Loucy (cell line): ENCODE data around the gene FOXP1.

Experiments
- H2AFZ ChIP-seq: fragments of 200-600 bp; sonication (generic); 2 replicates; pipeline ENCODE4 v1.6.0; 2016; ENCODE audit warnings: antibody characterized with exemption, mild to moderate bottlenecking, low read length, moderate library complexity
- H3F3A ChIP-seq: fragments of 200-600 bp; 2 replicates; pipeline ENCODE4 v1.6.0; 2016; ENCODE audit warnings: antibody characterized with exemption, low read depth, mild to moderate bottlenecking
- H3K27me3 ChIP-seq: fragments of 200-600 bp; sonication (generic); 2 replicates; pipeline ENCODE4 v1.6.1; 2014; ENCODE audit warnings: low read length, mild to moderate bottlenecking; ENCODE audit not compliant: insufficient read depth, poor library complexity, severe bottlenecking
- H3K36me3 ChIP-seq: fragments of 200-600 bp; sonication (generic); 2 replicates; pipeline ENCODE4 v1.6.1; 2016; ENCODE audit warnings: low read length; ENCODE audit not compliant: insufficient read depth
- H3K4me1 ChIP-seq: fragments of 200-600 bp; sonication (generic); 2 replicates; pipeline ENCODE4 v1.5.1; 2014; ENCODE audit warnings: low read length, mild to moderate bottlenecking; ENCODE audit not compliant: insufficient read depth, poor library complexity, severe bottlenecking
- H3K4me2 ChIP-seq: fragments of 200-600 bp; sonication (generic); 2 replicates; pipeline ENCODE4 v1.6.0; 2014; ENCODE audit warnings: antibody characterized with exemption, low read length, low read depth, mild to moderate bottlenecking; ENCODE audit not compliant: poor library complexity, severe bottlenecking
- H3K4me3 ChIP-seq: fragments of 200-600 bp; sonication (generic); 2 replicates; pipeline ENCODE4 v1.5.1; 2014; ENCODE audit warnings: low read length, mild to moderate bottlenecking, mixed read lengths; ENCODE audit not compliant: poor library complexity, severe bottlenecking
- H3K79me2 ChIP-seq: fragments of 200-600 bp; sonication (generic); 2 replicates; pipeline ENCODE4 v1.6.1; 2014; ENCODE audit warnings: low read length; ENCODE audit not compliant: insufficient read depth
- H3K9ac ChIP-seq: fragments of 200-600 bp; sonication (generic); 2 replicates; pipeline ENCODE4 v1.6.0; 2014; ENCODE audit warnings: mild to moderate bottlenecking, low read depth, low read length, moderate library complexity; ENCODE audit not compliant: poor library complexity, severe bottlenecking
- H3K9me2 ChIP-seq: fragments of 200-600 bp; sonication (generic); replicated peaks from 2 replicates; pipeline ENCODE4 v1.6.1; 2016; ENCODE audit warnings: low read depth, low read length, mixed read lengths
- H3K9me3 ChIP-seq: fragments of 200-600 bp; sonication (generic); 2 replicates; pipeline ENCODE4 v1.6.1; 2014; ENCODE audit warnings: mild to moderate bottlenecking, antibody characterized with exemption, low read length, low read depth; ENCODE audit not compliant: insufficient read depth
- H4K20me1 ChIP-seq: fragments of 200-600 bp; sonication (generic); 2 replicates; pipeline ENCODE4 v1.6.0; 2014; ENCODE audit warnings: antibody characterized with exemption, low read length, mild to moderate bottlenecking; ENCODE audit not compliant: insufficient read depth, poor library complexity, severe bottlenecking
- CTCF ChIP-seq: fragments of 200-600 bp; sonication (generic); conservative IDR thresholded peaks from 2 replicates; pipeline ENCODE4 v1.5.1; 2014; ENCODE audit warnings: mild to moderate bottlenecking, antibody characterized with exemption, low read length
- EZH2phosphoT487 ChIP-seq: fragments of 200-600 bp; IDR thresholded peaks from 2 replicates; pipeline ENCODE4 v1.6.1; 2018; ENCODE audit warnings: antibody characterized with exemption, mild to moderate bottlenecking, moderate library complexity, borderline replicate concordance

FOXP1 gene

GRCh38 chr3:71037775-71038174 lies 545.8 kb downstream of the FOXP1 start:
- Histone ChIP-seq H3F3A (no peaks in the 10 kb centered on the region), H3K4me2 (no peak overlapping the region), H3K27me3 (no peaks in the 10 kb centered on the region), H3K79me2 (peaks cover 42% of the 10 kb centered on the region; the same call in 1 of the 2 replicates), H3K9me2 (no peaks in the 10 kb centered on the region), H3K36me3 (peaks cover 87% of the 10 kb centered on the region), H3K9ac (no peak overlapping the region), H3K4me3 (no peak overlapping the region), H4K20me1 (peaks cover 20% of the 10 kb centered on the region), H2AFZ (no peak overlapping the region), H3K9me3 (no peaks in the 10 kb centered on the region), H3K4me1 (peaks cover 15% of the 10 kb centered on the region)
- TF ChIP-seq EZH2phosphoT487 (no peak), CTCF (no peak)

GRCh38 chr3:71035886-71036285 lies 547.6 kb downstream of the FOXP1 start:
- Histone ChIP-seq H3F3A (no peaks in the 10 kb centered on the region), H3K9ac (no peak overlapping the region), H3K4me2 (no peak overlapping the region), H3K4me1 (peaks cover 15% of the 10 kb centered on the region), H2AFZ (no peak overlapping the region), H3K9me3 (no peaks in the 10 kb centered on the region), H3K4me3 (no peak overlapping the region), H3K79me2 (peaks cover 52% of the 10 kb centered on the region; the same call in 1 of the 2 replicates), H3K36me3 (peaks cover 89% of the 10 kb centered on the region), H4K20me1 (peaks cover 15% of the 10 kb centered on the region), H3K27me3 (no peaks in the 10 kb centered on the region), H3K9me2 (no peaks in the 10 kb centered on the region)
- TF ChIP-seq EZH2phosphoT487 (no peak), CTCF (no peak)

GRCh38 chr3:71035314-71035713 lies 548.2 kb downstream of the FOXP1 start:
- no peak overlapping the region for H3K4me3 ChIP-seq
- TF ChIP-seq CTCF (no peak), EZH2phosphoT487 (no peak)
- no peaks in the 10 kb centered on the region for H3F3A ChIP-seq
- peaks cover 15% of the 10 kb centered on the region for H4K20me1 ChIP-seq
- peaks cover 88% of the 10 kb centered on the region; the same call in 1 of the 2 replicates for H3K36me3 ChIP-seq
- H3K9ac ChIP-seq: no peak overlapping the region
- no peaks in the 10 kb centered on the region for H3K9me2 ChIP-seq
- no peaks in the 10 kb centered on the region for H3K9me3 ChIP-seq
- H2AFZ ChIP-seq: no peak overlapping the region
- H3K4me2 ChIP-seq: no peak overlapping the region
- H3K79me2 ChIP-seq: peaks cover 58% of the 10 kb centered on the region; the same call in 1 of the 2 replicates
- H3K4me1 ChIP-seq: peaks cover 15% of the 10 kb centered on the region
- H3K27me3 ChIP-seq: no peaks in the 10 kb centered on the region
